Mammary epithelial cell (primary cell): ENCODE results near the gene RPLP1.

ENCODE experiments used
- EZH2 ChIP-seq: IDR thresholded peaks from 2 replicates; pipeline ENCODE4 v1.6.1; 2012; ENCODE audit warnings: low read length, inconsistent platforms, borderline replicate concordance
- TF ChIP-seq, protein P1 (sequence below), 2 donors: IDR thresholded peaks in 1 of 2; conservative IDR thresholded peaks in 1 of 2; 2 replicates each; pipeline ENCODE4 v1.5.1; 2011 to 2012; ENCODE audit warnings: inconsistent platforms in 2 of 2, low read length in 2 of 2, mild to moderate bottlenecking in 2 of 2, control low read depth in 1 of 2, low read depth in 1 of 2; ENCODE audit not compliant: insufficient read depth in 1 of 2; ENCODE audit errors: extremely low read depth in 1 of 2

DNA sequence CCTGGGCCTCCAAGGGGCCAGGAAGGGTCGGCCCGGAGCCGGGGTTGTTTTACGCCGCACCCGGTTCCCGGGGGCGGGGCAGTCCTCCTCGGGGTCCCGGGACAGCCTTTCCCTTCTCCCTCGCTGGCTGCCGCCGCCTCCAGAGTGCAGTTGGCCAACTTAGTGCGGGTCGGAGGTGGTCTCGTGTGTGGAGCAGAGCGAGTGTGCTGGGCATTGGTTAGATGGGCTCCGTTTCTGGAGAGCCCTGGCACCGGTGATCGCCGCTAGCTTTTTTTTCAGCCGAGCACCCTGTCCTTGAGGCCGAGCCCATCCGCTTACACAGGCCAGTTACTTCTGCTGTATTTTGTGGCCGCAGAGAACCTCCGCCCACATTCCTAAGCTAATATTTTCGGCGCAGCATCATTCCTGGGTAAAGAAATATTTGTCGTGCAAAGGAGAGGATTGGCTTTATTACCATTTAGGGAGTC lies 37.9 kb upstream of the RPLP1 start:
- TF ChIP-seq, protein P1, sequence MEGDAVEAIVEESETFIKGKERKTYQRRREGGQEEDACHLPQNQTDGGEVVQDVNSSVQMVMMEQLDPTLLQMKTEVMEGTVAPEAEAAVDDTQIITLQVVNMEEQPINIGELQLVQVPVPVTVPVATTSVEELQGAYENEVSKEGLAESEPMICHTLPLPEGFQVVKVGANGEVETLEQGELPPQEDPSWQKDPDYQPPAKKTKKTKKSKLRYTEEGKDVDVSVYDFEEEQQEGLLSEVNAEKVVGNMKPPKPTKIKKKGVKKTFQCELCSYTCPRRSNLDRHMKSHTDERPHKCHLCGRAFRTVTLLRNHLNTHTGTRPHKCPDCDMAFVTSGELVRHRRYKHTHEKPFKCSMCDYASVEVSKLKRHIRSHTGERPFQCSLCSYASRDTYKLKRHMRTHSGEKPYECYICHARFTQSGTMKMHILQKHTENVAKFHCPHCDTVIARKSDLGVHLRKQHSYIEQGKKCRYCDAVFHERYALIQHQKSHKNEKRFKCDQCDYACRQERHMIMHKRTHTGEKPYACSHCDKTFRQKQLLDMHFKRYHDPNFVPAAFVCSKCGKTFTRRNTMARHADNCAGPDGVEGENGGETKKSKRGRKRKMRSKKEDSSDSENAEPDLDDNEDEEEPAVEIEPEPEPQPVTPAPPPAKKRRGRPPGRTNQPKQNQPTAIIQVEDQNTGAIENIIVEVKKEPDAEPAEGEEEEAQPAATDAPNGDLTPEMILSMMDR (conservative IDR thresholded peaks at IDR 0.05 in 1 of 2, IDR thresholded peaks at IDR 0.05 in 1 of 2; ENCODE audit: extremely low read depth in 1 of 2, insufficient read depth in 1 of 2, low read depth in 1 of 2, low read length in 2 of 2), result no peak
- TF ChIP-seq EZH2, result no peak
